NCI-H510A treated with DMSO at 0.1 percent for 48 hours (cell line): ENCODE results near the gene ABCD3.
A peak's percentile ranks its signal among the peaks of the same experiment; 100 is the strongest.
"Not testable (repeated sequence)": the region's sequence is repeated elsewhere in the genome, so short reads cannot be mapped to it uniquely, and the experiment has no call there.

Experiments used
- DNase-seq: peaks from one replicate; lab custom pipeline; 2025; lab: John Stamatoyannopoulos, UW

The ABCD3 gene

GRCh38 chr1:94416901-94417727, 1.1 kb upstream of the ABCD3 start:
- DNase-seq: peak; percentile 66

- no peak for DNase-seq
Measured at GRCh38 chr1:94417728-94417977, 536 bp upstream of the ABCD3 start.

- peak; percentile 31 for DNase-seq
Measured at GRCh38 chr1:94418664-94419655, 771 bp downstream of the ABCD3 start.

- no peak for DNase-seq
Measured at GRCh38 chr1:94422115-94422820, 4.1 kb downstream of the ABCD3 start.

GRCh38 chr1:94425821-94426484, 7.8 kb downstream of the ABCD3 start:
- peak; percentile 45 for DNase-seq

- DNase-seq: not testable (repeated sequence)
Measured at GRCh38 chr1:94426485-94426870, 8.3 kb downstream of the ABCD3 start.

- no peak for DNase-seq
Measured at GRCh38 chr1:94428441-94428840, 10.3 kb downstream of the ABCD3 start.

- not testable (repeated sequence) for DNase-seq
Measured at GRCh38 chr1:94428927-94429528, 10.8 kb downstream of the ABCD3 start.

GRCh38 chr1:94430066-94430465, 11.9 kb downstream of the ABCD3 start:
- not testable (repeated sequence) for DNase-seq

GRCh38 chr1:94433866-94434265, 15.7 kb downstream of the ABCD3 start:
- DNase-seq: no peak

- DNase-seq: no peak
Measured at GRCh38 chr1:94434365-94435045, 16.3 kb downstream of the ABCD3 start.

- peak; percentile 56 for DNase-seq
Measured at GRCh38 chr1:94438692-94439276, 20.6 kb downstream of the ABCD3 start.

- no peak for DNase-seq
Measured at GRCh38 chr1:94440088-94440487, 21.9 kb downstream of the ABCD3 start.

- not testable (repeated sequence) for DNase-seq
Measured at GRCh38 chr1:94443067-94443466, 24.9 kb downstream of the ABCD3 start.

GRCh38 chr1:94444819-94445218, 26.6 kb downstream of the ABCD3 start:
- DNase-seq: not testable (repeated sequence)

- not testable (repeated sequence) for DNase-seq
Measured at GRCh38 chr1:94445733-94446132, 27.5 kb downstream of the ABCD3 start.

- DNase-seq: not testable (repeated sequence)
Measured at GRCh38 chr1:94446177-94446576, 28.0 kb downstream of the ABCD3 start.

- DNase-seq: not testable (repeated sequence)
Measured at GRCh38 chr1:94448741-94449140, 30.6 kb downstream of the ABCD3 start.

GRCh38 chr1:94456736-94457135, 38.5 kb downstream of the ABCD3 start:
- no peak for DNase-seq

- no peak for DNase-seq
Measured at GRCh38 chr1:94462606-94463005, 44.4 kb downstream of the ABCD3 start.
